Left lung (tissue), 10 donors: ENCODE results near the gene DYNLRB1. TPM values are rescaled to one million over a fixed set of nuclear protein-coding genes. Genes with fewer than 3 reads are reported as not detected.

ENCODE experiments used
- ATAC-seq: fragments of 200-7000 bp; cut with Tn5 transposase; one replicate; pipeline ENCODE4 v1.9.1; 2020; ENCODE audit warnings: moderate library complexity
- DNase-seq, 4 donors: peaks; one replicate each; pipeline ENCODE4 v3.0.0-alpha.2; 2013 to 2020
- H3K27ac ChIP-seq, 2 donors: fragments of 200-600 bp; sonication (generic) in 1 of 2; one replicate each; pipeline versions ENCODE4 v1.5.0 to v1.8.0; 2020 to 2021
- H3K27me3 ChIP-seq, 2 donors: fragments of 200-600 bp; sonication (generic) in 1 of 2; one replicate each; pipeline versions ENCODE4 v1.5.0 to v1.8.0; 2020 to 2021
- H3K36me3 ChIP-seq, 2 donors: fragments of 200-600 bp; sonication (generic) in 1 of 2; one replicate each; pipeline versions ENCODE4 v1.5.0 to v1.8.0; 2020 to 2021
- H3K4me1 ChIP-seq, 2 donors: fragments of 200-600 bp; one replicate each; pipeline ENCODE4 v1.8.0; 2021
- H3K4me3 ChIP-seq, 2 donors: fragments of 200-600 bp; sonication (generic) in 1 of 2; one replicate each; pipeline versions ENCODE4 v1.5.0 to v1.8.0; 2020 to 2021; ENCODE audit warnings: mild to moderate bottlenecking in 1 of 2
- H3K9me3 ChIP-seq, 2 donors: fragments of 200-600 bp; sonication (generic) in 1 of 2; one replicate each; pipeline versions ENCODE4 v1.5.0 to v1.8.0; 2020 to 2021
- CTCF ChIP-seq, 2 donors: fragments of 200-600 bp; sonication (generic) in 1 of 2; IDR thresholded peaks; one replicate each; pipeline versions ENCODE4 v1.5.0 to v1.8.0; 2021; ENCODE audit warnings: antibody characterized with exemption in 2 of 2
- intact Hi-C, 2 donors: fragments of 100-400 bp; cut with DNase I; formaldehyde crosslinking; loops; one replicate each; pipeline versions ENCODE4 v1.11.2 to v1.14.2; 2022
- polyA plus RNA-seq, 6 donors: library from polyadenylated mRNA; unstranded; fragments of 120-200 nt; gene quantifications; one replicate each; pipeline ENCODE4 v1.2.1, GENCODE V29; 2013; ENCODE audit not compliant: insufficient read length in 6 of 6
- total RNA-seq, 2 donors: library from RNA; stranded (reverse); fragmentation: NEBNext Ultra II Directional; extraction: Animal tissue kit (Norgen Biotek cat#: 25700); gene quantifications; one replicate each; pipeline ENCODE4 v1.2.1, GENCODE V29; 2021
- donor health status: DM: no; HTN: yes; CAD: no.
- donor health status: DM: no; HTN: no; CAD: no.

The DYNLRB1 gene
- total and polyA plus RNA-seq, 8 donors, result 110 to 159 (median 141) TPM

DNA sequence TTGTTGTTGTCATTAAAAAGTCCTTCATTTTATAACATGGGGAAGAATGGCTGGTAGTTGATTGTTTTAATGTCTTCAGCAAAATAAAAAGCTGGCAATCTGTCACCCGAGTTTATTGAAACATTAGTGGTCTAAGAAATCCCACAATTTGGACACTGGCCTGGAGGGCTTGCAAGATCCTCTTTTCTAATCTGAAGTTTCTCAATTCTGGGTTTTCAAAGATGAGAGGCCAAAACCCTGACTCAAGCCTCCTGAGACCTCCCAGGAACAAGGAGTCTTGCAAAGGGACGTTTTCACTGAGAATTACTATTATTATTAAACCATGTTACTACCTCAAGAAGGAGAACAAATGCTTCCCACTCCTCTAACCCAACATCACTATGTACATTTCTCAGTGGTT is 61.8 kb downstream of the DYNLRB1 start:
- peaks cover 0 to 36% of the 10 kb centered on the region in 2 donors for H3K36me3 ChIP-seq
- no peak for TF ChIP-seq CTCF (IDR thresholded peaks at IDR 0.05)
- H3K4me1 ChIP-seq, result peaks cover 0 to 30% of the 10 kb centered on the region in 2 donors
- DNase-seq, result peak in 1 of 4 donors; percentile 41
- intact Hi-C loops, result no loop called here
- no peaks in the 10 kb centered on the region for H3K27me3 ChIP-seq
- ATAC-seq, result no peak
- H3K4me3 ChIP-seq, result no peak overlapping the region
- H3K9me3 ChIP-seq, result no peaks in the 10 kb centered on the region
- peak overlapping the region in 1 of 2 donors; percentile 49 for H3K27ac ChIP-seq

DNA sequence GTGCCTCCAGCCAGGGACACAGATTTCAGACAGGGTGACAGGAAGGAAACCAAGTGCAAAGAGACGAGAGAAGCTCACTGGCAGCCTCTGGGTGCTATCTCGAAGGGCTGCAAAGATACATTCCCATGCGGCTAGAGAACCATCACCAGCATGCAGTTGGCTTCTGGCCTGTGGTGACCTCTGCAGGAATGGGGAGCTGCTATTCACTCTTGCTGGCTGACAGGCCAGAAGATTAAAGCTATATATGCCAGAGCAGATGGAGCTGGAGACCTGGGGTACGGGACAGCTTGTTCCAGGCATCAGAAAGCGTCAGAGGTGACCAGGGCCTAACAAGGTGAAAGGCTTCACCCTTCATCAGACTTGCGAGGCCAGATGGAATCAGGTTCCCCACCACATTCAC is 62.3 kb downstream of the DYNLRB1 start:
- Histone ChIP-seq H3K9me3 (no peaks in the 10 kb centered on the region), H3K27ac (peak overlapping the region in 1 of 2 donors; percentile 49), H3K27me3 (no peaks in the 10 kb centered on the region), H3K4me1 (peaks cover 0 to 30% of the 10 kb centered on the region in 2 donors), H3K4me3 (no peak overlapping the region), H3K36me3 (peaks cover 0 to 36% of the 10 kb centered on the region in 2 donors)
- ATAC-seq, result no peak
- no peak for TF ChIP-seq CTCF (IDR thresholded peaks at IDR 0.05)
- no peak for DNase-seq
- intact Hi-C loops, result no loop called here

GRCh38 chr20:34579191-34579978 is 63.2 kb downstream of the DYNLRB1 start:
- no peak for DNase-seq
- intact Hi-C loops, result no loop called here
- ATAC-seq, result peak; percentile 86

GRCh38 chr20:34579979-34580940 is 64.0 kb downstream of the DYNLRB1 start:
- no peak for TF ChIP-seq CTCF (IDR thresholded peaks at IDR 0.05)
- ATAC-seq (peak; percentile 39), DNase-seq (no peak)
- Histone ChIP-seq H3K9me3 (no peaks in the 10 kb centered on the region), H3K4me3 (no peak overlapping the region), H3K27ac (no peak overlapping the region), H3K4me1 (peaks cover 0 to 30% of the 10 kb centered on the region in 2 donors), H3K27me3 (no peaks in the 10 kb centered on the region), H3K36me3 (peaks cover 0 to 32% of the 10 kb centered on the region in 2 donors)
- intact Hi-C loops, result no loop called here

More at GRCh38 chr20:34579191-34579978, 63.2 kb downstream of the DYNLRB1 start:
- H3K4me3 ChIP-seq, result no peak overlapping the region
- no peaks in the 10 kb centered on the region for H3K27me3 ChIP-seq
- H3K9me3 ChIP-seq, result no peaks in the 10 kb centered on the region
- peaks cover 0 to 30% of the 10 kb centered on the region in 2 donors for H3K4me1 ChIP-seq
- H3K36me3 ChIP-seq, result peaks cover 0 to 28% of the 10 kb centered on the region in 2 donors
- peak in 1 of 2 donors; percentile 13 for TF ChIP-seq CTCF (IDR thresholded peaks at IDR 0.05)
- H3K27ac ChIP-seq, result no peak overlapping the region
